H1 (cell line): ENCODE measurements around the gene TRIM47. TPM values are rescaled to one million over a fixed set of nuclear protein-coding genes. Genes with fewer than 3 reads are reported as not detected.

Experiments used
- CTCF ChIA-PET: fragments of 300-600 bp; sonication (Branson Sonifier 250); formaldehyde crosslinking; loops from one replicate; lab custom pipeline; 2021; ENCODE audit not compliant: partially characterized antibody; lab: Charles Lee
- POLR2A ChIA-PET: fragments of 300-600 bp; sonication (Branson Sonifier 250); formaldehyde crosslinking; loops from one replicate; lab custom pipeline; 2021; ENCODE audit warnings: inconsistent platforms; ENCODE audit not compliant: partially characterized antibody; lab: Charles Lee
- DNase-seq, 2 experiments: peaks; one replicate each; pipeline versions ENCODE4 v3.0.0 to v3.0.0-alpha.2; 2010 to 2022; ENCODE audit warnings: low spot score in 2 of 2, low read depth in 1 of 2, mixed read lengths in 1 of 2
- FAIRE-seq: peaks from 2 replicates; lab custom pipeline; 2011; peaks lifted over from hg19 to GRCh38; lab: Jason Lieb, UNC
- H2AFZ ChIP-seq: 2 replicates; pipeline ENCODE4 v1.8.1; 2012; ENCODE audit warnings: low read length, inconsistent platforms
- H2AK5ac ChIP-seq: 2 replicates; pipeline ENCODE4 v1.6.1; 2013; ENCODE audit warnings: low read depth, low read length
- H2BK120ac ChIP-seq: replicated peaks from 2 replicates; pipeline ENCODE3; 2013; ENCODE audit warnings: low read depth, low read length, inconsistent platforms
- H2BK12ac ChIP-seq: 2 replicates; pipeline ENCODE4 v1.6.1; 2013; ENCODE audit warnings: low read depth, low read length
- H2BK15ac ChIP-seq: 2 replicates; pipeline ENCODE4 v1.6.1; 2013; ENCODE audit warnings: low read length
- H2BK20ac ChIP-seq: 2 replicates; pipeline ENCODE4 v1.6.1; 2013; ENCODE audit warnings: low read length
- H2BK5ac ChIP-seq: 2 replicates; pipeline ENCODE4 v1.6.1; 2013; ENCODE audit warnings: low read depth, low read length
- H3K14ac ChIP-seq: 2 replicates; pipeline ENCODE4 v1.6.1; 2013; ENCODE audit warnings: inconsistent platforms; ENCODE audit not compliant: insufficient read length
- H3K18ac ChIP-seq: 2 replicates; pipeline ENCODE4 v1.6.1; 2013; ENCODE audit warnings: low read length; ENCODE audit errors: extremely low read depth
- H3K23ac ChIP-seq: 2 replicates; pipeline ENCODE4 v1.6.1; 2013; ENCODE audit warnings: inconsistent platforms; ENCODE audit not compliant: insufficient read length
- H3K23me2 ChIP-seq: 2 replicates; pipeline ENCODE4 v1.6.1; 2013; ENCODE audit warnings: low read depth, low read length
- H3K27ac ChIP-seq: 2 replicates; pipeline ENCODE4 v1.6.1; 2011; ENCODE audit warnings: low read depth, low read length, inconsistent platforms
- H3K27me3 ChIP-seq, 4 experiments: replicated peaks in 1 of 4; 1 replicate in 1 of 4; 2 replicates in 3 of 4; pipeline versions ENCODE4 v1.6.1 to v1.8.1; 2011 to 2013; ENCODE audit warnings: low read length in 3 of 4, mild to moderate bottlenecking in 3 of 4, inconsistent platforms in 2 of 4, mixed read lengths in 2 of 4, moderate library complexity in 1 of 4; ENCODE audit not compliant: control insufficient read depth in 3 of 4, insufficient read depth in 3 of 4; ENCODE audit errors: extremely low read depth in 1 of 4
- H3K36me3 ChIP-seq, 4 experiments: 2 replicates each; pipeline versions ENCODE4 v1.6.1 to v1.8.1; 2011 to 2013; ENCODE audit warnings: mild to moderate bottlenecking in 4 of 4, low read length in 3 of 4, moderate library complexity in 2 of 4, control low read depth in 1 of 4, inconsistent platforms in 1 of 4; ENCODE audit not compliant: insufficient read depth in 4 of 4, control insufficient read depth in 2 of 4
- H3K4ac ChIP-seq: replicated peaks from 2 replicates; pipeline ENCODE3; 2013; ENCODE audit warnings: low read length, low read depth, mixed read lengths, inconsistent platforms; ENCODE audit not compliant: insufficient read length
- H3K4me1 ChIP-seq, 4 experiments: replicated peaks in 1 of 4; 1 replicate in 1 of 4; 2 replicates in 3 of 4; pipeline versions ENCODE4 v1.6.1 to v1.8.1; 2011 to 2013; ENCODE audit warnings: low read length in 3 of 4, inconsistent platforms in 2 of 4, mixed read lengths in 1 of 4; ENCODE audit not compliant: insufficient read depth in 4 of 4, control insufficient read depth in 3 of 4
- H3K4me2 ChIP-seq, 2 experiments: 2 replicates each; pipeline versions ENCODE4 v1.6.1 to v1.8.1; 2011 to 2013; ENCODE audit warnings: low read depth in 2 of 2, low read length in 2 of 2, control low read depth in 1 of 2, inconsistent platforms in 1 of 2, mild to moderate bottlenecking in 1 of 2; ENCODE audit not compliant: insufficient read depth in 1 of 2
- H3K4me3 ChIP-seq, 4 experiments: fragments of 200-600, 300-600 bp in 1 of 4; sonication (generic), shearing (Covaris generic), sonication (Bioruptor Twin) in 1 of 4; 2 replicates each; pipeline versions ENCODE4 v1.5.1 to v1.8.1; 2011 to 2016; ENCODE audit warnings: low read length in 4 of 4, low read depth in 3 of 4, control low read depth in 2 of 4, inconsistent platforms in 2 of 4, mild to moderate bottlenecking in 2 of 4, mixed read lengths in 1 of 4, moderate library complexity in 1 of 4; ENCODE audit not compliant: insufficient read depth in 2 of 4; ENCODE audit errors: extremely low read depth in 1 of 4
- H3K56ac ChIP-seq: replicated peaks from 2 replicates; pipeline ENCODE3; 2013; ENCODE audit warnings: low read depth, mild to moderate bottlenecking, mixed read lengths, low read length, inconsistent platforms; ENCODE audit not compliant: insufficient read length
- H3K79me1 ChIP-seq: 2 replicates; pipeline ENCODE4 v1.6.1; 2013; ENCODE audit warnings: low read depth, low read length, control low read depth
- H3K79me2 ChIP-seq, 2 experiments: 2 replicates each; pipeline versions ENCODE4 v1.6.1 to v1.8.1; 2012 to 2013; ENCODE audit warnings: low read length in 2 of 2, mild to moderate bottlenecking in 2 of 2, inconsistent platforms in 1 of 2; ENCODE audit not compliant: insufficient read depth in 2 of 2, control insufficient read depth in 1 of 2
- H3K9ac ChIP-seq, 4 experiments: replicated peaks in 1 of 4; 1 replicate in 1 of 4; 2 replicates in 3 of 4; pipeline versions ENCODE4 v1.6.1 to v1.8.1; 2011 to 2013; ENCODE audit warnings: low read depth in 3 of 4, low read length in 3 of 4, control low read depth in 2 of 4, mild to moderate bottlenecking in 2 of 4, moderate library complexity in 2 of 4, inconsistent platforms in 1 of 4; ENCODE audit errors: extremely low read depth in 1 of 4
- H3K9me3 ChIP-seq, 2 experiments: 2 replicates each; pipeline versions ENCODE4 v1.6.1 to v1.8.1; 2012 to 2013; ENCODE audit warnings: mild to moderate bottlenecking in 2 of 2, moderate library complexity in 2 of 2, control low read depth in 1 of 2, inconsistent platforms in 1 of 2, low read depth in 1 of 2, low read length in 1 of 2, mixed read lengths in 1 of 2; ENCODE audit not compliant: insufficient read depth in 2 of 2
- H4K20me1 ChIP-seq, 2 experiments: replicated peaks in 1 of 2; 2 replicates each; pipeline versions ENCODE3 to v1.8.1; 2011 to 2013; ENCODE audit warnings: inconsistent platforms in 2 of 2, low read length in 2 of 2, mild to moderate bottlenecking in 1 of 2; ENCODE audit not compliant: insufficient read depth in 2 of 2, control insufficient read depth in 1 of 2
- H4K5ac ChIP-seq: 2 replicates; pipeline ENCODE4 v1.6.1; 2013; ENCODE audit warnings: low read length, low read depth, mixed read lengths, inconsistent platforms; ENCODE audit not compliant: insufficient read length
- H4K8ac ChIP-seq: 2 replicates; pipeline ENCODE4 v1.8.0; 2013; ENCODE audit warnings: mild to moderate bottlenecking, moderate library complexity, low read length, inconsistent platforms; ENCODE audit not compliant: insufficient read depth; ENCODE audit errors: extremely low read depth
- H4K91ac ChIP-seq: replicated peaks from 2 replicates; pipeline ENCODE3; 2013; ENCODE audit warnings: low read length, mixed read lengths, inconsistent platforms; ENCODE audit not compliant: insufficient read length
- WGBS, 2 experiments: shearing (Covaris generic) in 1 of 2; methylation state at CpG; one replicate each; pipeline versions ENCODE4 v1.1.6 to v1.1.7; 2013 to 2015; ENCODE audit warnings: low lambda C conversion rate in 2 of 2, mixed read lengths in 2 of 2, inconsistent platforms in 1 of 2, low coverage in 1 of 2, missing lambda C conversion rate in 1 of 2; ENCODE audit not compliant: insufficient replicate concordance in 2 of 2, insufficient coverage in 1 of 2, insufficient read length in 1 of 2; ENCODE audit errors: extremely low coverage in 1 of 2, missing lambda C conversion rate in 1 of 2; 5-methylcytosine and 5-hydroxymethylcytosine counted together
- polyA plus RNA-seq, 7 experiments: library from polyadenylated mRNA; depleted of rRNA in 3 of 7; stranded (reverse) in 5 of 7; unstranded in 2 of 7; fragments of >200 nt in 5 of 7; fragments of 200-250 nt in 2 of 7; gene quantifications; 1 replicate in 5 of 7; 2 replicates in 1 of 7; 4 replicates in 1 of 7; pipeline versions ENCODE4 v1.2.1 to v1.2.3, GENCODE V29; 2011 to 2013; ENCODE audit warnings: missing spikeins in 2 of 7, mixed read lengths in 2 of 7
- total RNA-seq: library from RNA; stranded (reverse); fragmentation: NEBNext Ultra II Directional; extraction: Animal tissue kit (Norgen Biotek cat#: 25700); gene quantifications from 2 replicates; pipeline ENCODE4 v1.2.1, GENCODE V29; 2021

Gene TRIM47
- total and polyA plus RNA-seq, 2 of the 8 experiments (the other 6 are each of a cell fraction or from before 2014, with no cell fraction given) = 6.3 to 6.4 TPM

GRCh38 chr17:75913537-75914210, 35.3 kb upstream of the TRIM47 start:
- Histone ChIP-seq H3K18ac (no peak overlapping the region), H2BK20ac (no peak overlapping the region), H2BK5ac (no peak overlapping the region), H2AFZ (no peak overlapping the region), H3K23ac (no peak overlapping the region), H3K9ac (no peak overlapping the region), H4K91ac (no peak overlapping the region), H4K20me1 (no peaks in the 10 kb centered on the region), H2BK15ac (no peak overlapping the region), H3K27ac (no peak overlapping the region), H3K56ac (no peak overlapping the region), H3K9me3 (no peaks in the 10 kb centered on the region), H2BK12ac (no peak overlapping the region), H3K4ac (no peak overlapping the region), H3K27me3 (no peaks in the 10 kb centered on the region), H3K14ac (no peak overlapping the region), H2BK120ac (no peak overlapping the region), H3K36me3 (peaks cover 0 to 3% (median 0%) of the 10 kb centered on the region in 4 experiments; a peak in 1 of 8 replicates), H3K4me2 (no peak overlapping the region), H4K8ac (no peak overlapping the region), H4K5ac (no peak overlapping the region), H3K79me1 (no peaks in the 10 kb centered on the region), H3K4me1 (no peaks in the 10 kb centered on the region; a peak in 2 of 7 replicates), H3K23me2 (no peaks in the 10 kb centered on the region), H2AK5ac (no peak overlapping the region), H3K4me3 (no peak overlapping the region), H3K79me2 (no peaks in the 10 kb centered on the region)
- CTCF ChIA-PET = interaction anchor here (1.4 to 51.3 kb wide), 5 partner anchors 8 to 95 kb away, joined by 3 to 885 read pairs (median 9); partner anchors contain the start of genes CDK3 and MRPL38
- DNase-seq (no peak), FAIRE-seq (no peak)
- POLR2A ChIA-PET = interaction anchor here (1.6 to 2.9 kb wide), 2 partner anchors 8 to 12 kb away, joined by 5 to 13 read pairs; partner anchors contain the start of gene MRPL38
- WGBS, 2 experiments = 92% methylated on average over 29 of the region's 32 CpGs; no CpG with 5 or more reads in 1 of the 2 experiments
